HepG2 (cell line): ENCODE results near the gene VIPR1.

Experiments used
- ARNT ChIP-seq: fragments of 450-650 bp; IDR thresholded peaks from 2 replicates; pipeline ENCODE4 v1.6.1; 2017
- BORCS8-MEF2B ChIP-seq: sonication (generic); formaldehyde crosslinking; IDR thresholded peaks from 2 replicates; pipeline ENCODE4 v1.8.0; 2022; ENCODE audit warnings: mild to moderate bottlenecking, missing genetic modification reagents
- HMG20B ChIP-seq: conservative IDR thresholded peaks from 2 replicates; pipeline ENCODE4 v1.6.1; 2016; ENCODE audit warnings: missing genetic modification reagents, missing compliant biosample characterization
- PRDM10 ChIP-seq: sonication (generic); formaldehyde crosslinking; IDR thresholded peaks from 2 replicates; pipeline ENCODE4 v1.4.0; 2020; ENCODE audit warnings: low read depth, missing genetic modification reagents

- TF ChIP-seq BORCS8-MEF2B (CRISPR knock-in tag): no peak
- TF ChIP-seq PRDM10 (CRISPR knock-in tag): no peak
- no peak for TF ChIP-seq ARNT
- TF ChIP-seq HMG20B: no peak
Observed at GRCh38 chr3:42518800-42519567, 16.5 kb downstream of the VIPR1 start.
